ENCODE results near the gene CBY1.
"Not testable (repeated sequence)": the region's sequence is repeated elsewhere in the genome, so short reads cannot be mapped to it uniquely, and the experiment has no call there.

The CBY1 gene

GRCh38 chr22:38656256-38657044, at the start of gene CBY1, which contains the start of gene FAM227A:
Gene CBY1, plus strand, starts transcription at chr22:38656638. Its CDS starts 11,417 bp downstream, at chr22:38668055.
Gene FAM227A, minus strand, starts transcription at chr22:38656392. Its CDS starts 6,224 bp downstream, at chr22:38650168.
- peak; percentile 85 for DNase-seq (ENCODE audit: low spot score)

GRCh38 chr22:38607680-38608079, 48.8 kb upstream of the CBY1 start:
- no peak for DNase-seq (ENCODE audit: low spot score)

GRCh38 chr22:38608992-38609750, 47.3 kb upstream of the CBY1 start:
- no peak for DNase-seq (ENCODE audit: low spot score)

- no peak for DNase-seq (ENCODE audit: low spot score)
Measured at GRCh38 chr22:38610234-38610633, 46.2 kb upstream of the CBY1 start.

GRCh38 chr22:38611559-38611958, 44.9 kb upstream of the CBY1 start:
- no peak for DNase-seq (ENCODE audit: low spot score)

- no peak for DNase-seq (ENCODE audit: low spot score)
Measured at GRCh38 chr22:38612217-38613006, 44.0 kb upstream of the CBY1 start.

- peak; percentile 14 for DNase-seq (ENCODE audit: low spot score)
Measured at GRCh38 chr22:38613588-38613987, 42.9 kb upstream of the CBY1 start.

- DNase-seq (ENCODE audit: low spot score), result no peak
Measured at GRCh38 chr22:38614332-38615063, 41.9 kb upstream of the CBY1 start.

GRCh38 chr22:38615064-38615405, 41.4 kb upstream of the CBY1 start:
- DNase-seq (ENCODE audit: low spot score), result not testable (repeated sequence)

- DNase-seq (ENCODE audit: low spot score), result no peak
Measured at GRCh38 chr22:38618258-38618657, 38.2 kb upstream of the CBY1 start.

- no peak for DNase-seq (ENCODE audit: low spot score)
Measured at GRCh38 chr22:38618682-38619081, 37.8 kb upstream of the CBY1 start.

- DNase-seq (ENCODE audit: low spot score), result no peak
Measured at GRCh38 chr22:38623351-38623750, 33.1 kb upstream of the CBY1 start.

- no peak for DNase-seq (ENCODE audit: low spot score)
Measured at GRCh38 chr22:38628444-38628843, 28.0 kb upstream of the CBY1 start.

- DNase-seq (ENCODE audit: low spot score), result no peak
Measured at GRCh38 chr22:38629108-38629507, 27.3 kb upstream of the CBY1 start.

GRCh38 chr22:38631724-38632123, 24.7 kb upstream of the CBY1 start:
- DNase-seq (ENCODE audit: low spot score), result no peak

GRCh38 chr22:38632528-38632927, 23.9 kb upstream of the CBY1 start:
- DNase-seq (ENCODE audit: low spot score), result no peak

- no peak for DNase-seq (ENCODE audit: low spot score)
Measured at GRCh38 chr22:38638216-38638615, 18.2 kb upstream of the CBY1 start.

GRCh38 chr22:38638728-38639127, 17.7 kb upstream of the CBY1 start:
- DNase-seq (ENCODE audit: low spot score), result no peak

GRCh38 chr22:38641476-38642040, 14.9 kb upstream of the CBY1 start:
- DNase-seq (ENCODE audit: low spot score), result no peak

GRCh38 chr22:38644245-38644644, 12.2 kb upstream of the CBY1 start:
- not testable (repeated sequence) for DNase-seq (ENCODE audit: low spot score)

GRCh38 chr22:38645430-38645829, 11.0 kb upstream of the CBY1 start:
- DNase-seq (ENCODE audit: low spot score), result no peak
